HEK293 (cell line): Measurements from ENCODE around the gene OBP2A.
"Not testable (repeated sequence)": the region's sequence is repeated elsewhere in the genome, so short reads cannot be mapped to it uniquely, and the experiment has no call there.

Experiments used
- CTCF ChIA-PET: fragments of 350-600 bp; formaldehyde crosslinking; extraction: SDS; loops from one replicate; lab custom pipeline; 2021; ENCODE audit warnings: antibody characterized with exemption; lab: Yijun Ruan, JAX
- POLR2A ChIA-PET: fragments of 300-600 bp; formaldehyde crosslinking; extraction: SDS; loops from one replicate; lab custom pipeline; 2020; ENCODE audit warnings: antibody characterized with exemption, inconsistent platforms; lab: Yijun Ruan, JAX
- H3K27ac ChIP-seq: fragments of 200-500 bp; sonication (Bioruptor generic); 2 replicates; pipeline ENCODE4 v1.5.1; 2014; ENCODE audit warnings: low read depth, low read length, control low read depth, inconsistent platforms; ENCODE audit errors: extremely low read depth
- H3K36me3 ChIP-seq, 2 experiments: fragments of 200-500 bp in 1 of 2; sonication (Bioruptor generic) in 1 of 2; 1 replicate in 1 of 2; 2 replicates in 1 of 2; pipeline ENCODE4 v1.5.1; 2014 to 2017; ENCODE audit warnings: inconsistent platforms in 2 of 2, low read length in 2 of 2; ENCODE audit not compliant: control insufficient read depth in 2 of 2, insufficient read depth in 1 of 2
- H3K4me1 ChIP-seq: fragments of 200-500 bp; sonication (Bioruptor generic); 2 replicates; pipeline ENCODE4 v1.5.1; 2014; ENCODE audit warnings: mild to moderate bottlenecking, low read length, inconsistent platforms; ENCODE audit not compliant: control insufficient read depth, insufficient read depth
- H3K4me3 ChIP-seq: 2 replicates; pipeline ENCODE4 v1.5.1; 2011; ENCODE audit warnings: low read depth, mild to moderate bottlenecking, control low read depth, low read length, moderate library complexity
- H3K9me3 ChIP-seq: fragments of 200-500 bp; sonication (Bioruptor generic); 2 replicates; pipeline ENCODE4 v1.5.1; 2014; ENCODE audit warnings: low read depth, low read length, inconsistent platforms; ENCODE audit not compliant: control insufficient read depth, insufficient read depth
- BCL11B ChIP-seq: fragments of 450-650 bp; formaldehyde crosslinking; IDR thresholded peaks from 2 replicates; pipeline ENCODE4 v1.5.1; 2016; ENCODE audit warnings: low read depth, missing biosample characterization, missing genetic modification characterization
- IKZF3 ChIP-seq: fragments of 450-650 bp; IDR thresholded peaks from 2 replicates; pipeline ENCODE4 v1.5.0; 2018; ENCODE audit warnings: missing biosample characterization, mild to moderate bottlenecking, missing genetic modification characterization, moderate library complexity
- KLF1 ChIP-seq: fragments of 450-650 bp; formaldehyde crosslinking; IDR thresholded peaks from 2 replicates; pipeline ENCODE4 v1.5.1; 2016; ENCODE audit warnings: missing biosample characterization, missing genetic modification characterization
- MYNN ChIP-seq: fragments of 450-650 bp; formaldehyde crosslinking; IDR thresholded peaks from 2 replicates; pipeline ENCODE4 v1.5.1; 2016; ENCODE audit warnings: missing biosample characterization, missing genetic modification characterization, borderline replicate concordance
- PRDM1 ChIP-seq: fragments of 450-650 bp; formaldehyde crosslinking; IDR thresholded peaks from 2 replicates; pipeline ENCODE4; 2016; ENCODE audit warnings: missing biosample characterization, missing genetic modification characterization
- ZBTB6 ChIP-seq: fragments of 450-650 bp; formaldehyde crosslinking; IDR thresholded peaks from 2 replicates; pipeline ENCODE4 v1.5.1; 2017; ENCODE audit warnings: missing biosample characterization, missing genetic modification characterization
- ZNF140 ChIP-seq: fragments of 450-650 bp; formaldehyde crosslinking; IDR thresholded peaks from 2 replicates; pipeline ENCODE4 v1.5.1; 2016; ENCODE audit warnings: missing biosample characterization, missing genetic modification characterization
- ZNF184 ChIP-seq: fragments of 450-650 bp; IDR thresholded peaks from 2 replicates; pipeline ENCODE4 v1.5.1; 2018; ENCODE audit warnings: missing biosample characterization, mild to moderate bottlenecking, missing genetic modification characterization
- ZNF26 ChIP-seq: fragments of 450-650 bp; formaldehyde crosslinking; IDR thresholded peaks from 2 replicates; pipeline ENCODE4 v1.5.1; 2016; ENCODE audit warnings: missing biosample characterization, missing genetic modification characterization
- ZNF266 ChIP-seq: fragments of 450-650 bp; formaldehyde crosslinking; IDR thresholded peaks from 2 replicates; pipeline ENCODE4 v1.5.1; 2016; ENCODE audit warnings: missing biosample characterization, missing genetic modification characterization, low read depth
- ZNF488 ChIP-seq: fragments of 450-650 bp; formaldehyde crosslinking; IDR thresholded peaks from 2 replicates; pipeline ENCODE4 v1.5.1; 2016; ENCODE audit warnings: missing biosample characterization, missing genetic modification characterization
- ZNF658 ChIP-seq: fragments of 450-650 bp; formaldehyde crosslinking; IDR thresholded peaks from 2 replicates; pipeline ENCODE4; 2016; ENCODE audit warnings: missing biosample characterization, missing genetic modification characterization
- ZNF837 ChIP-seq: fragments of 450-650 bp; formaldehyde crosslinking; IDR thresholded peaks from 2 replicates; pipeline ENCODE4 v1.5.1; 2016; ENCODE audit warnings: missing biosample characterization, missing genetic modification characterization
- ZSCAN30 ChIP-seq: fragments of 450-650 bp; IDR thresholded peaks from 2 replicates; pipeline ENCODE4 v1.5.1; 2018; ENCODE audit warnings: missing biosample characterization, mild to moderate bottlenecking, missing genetic modification characterization, moderate library complexity
- ZSCAN5A ChIP-seq: fragments of 450-650 bp; formaldehyde crosslinking; IDR thresholded peaks from 2 replicates; pipeline ENCODE4 v1.5.1; 2016; ENCODE audit warnings: missing biosample characterization, missing genetic modification characterization

The OBP2A gene

DNA sequence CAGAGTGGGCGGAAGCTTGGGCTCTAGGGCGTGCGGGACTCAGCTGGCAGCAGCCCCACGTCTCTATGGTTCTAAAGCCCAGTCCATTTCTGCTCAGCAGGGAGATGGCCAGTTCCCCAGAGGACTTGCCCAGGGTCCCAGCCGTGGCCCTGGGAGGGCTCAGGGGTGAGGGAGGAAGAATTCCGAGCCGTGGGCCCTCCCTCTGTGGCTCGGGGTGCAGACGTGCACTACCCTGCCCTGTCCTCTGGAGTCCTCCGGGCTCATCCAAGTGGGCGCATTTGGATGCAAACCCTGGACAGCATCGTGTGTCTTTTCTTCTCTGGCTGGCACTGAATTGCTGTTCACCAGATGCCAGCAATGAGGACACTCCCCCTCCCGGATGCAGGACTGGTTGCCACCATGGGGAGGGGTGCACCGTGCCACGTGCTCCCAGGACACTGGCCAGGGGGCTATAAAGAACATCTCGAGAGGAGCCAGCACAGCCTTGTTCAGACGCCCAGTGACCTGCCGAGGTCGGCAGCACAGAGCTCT is at the start of gene OBP2A:
OBP2A (plus strand) TSS at position 481 of the 531 bp plus-strand sequence. CDS start 55 bp downstream, outside the sequence.
- H3K27ac ChIP-seq, H3K4me3 ChIP-seq, H3K36me3 ChIP-seq, POLR2A ChIA-PET, H3K4me1 ChIP-seq, H3K9me3 ChIP-seq: not testable (repeated sequence)
- CTCF ChIA-PET = interaction anchor here (0.6 kb wide), 2 partner anchors 11 to 70 kb away, joined by 3 to 6 read pairs; no protein-coding TSS in a partner anchor

DNA sequence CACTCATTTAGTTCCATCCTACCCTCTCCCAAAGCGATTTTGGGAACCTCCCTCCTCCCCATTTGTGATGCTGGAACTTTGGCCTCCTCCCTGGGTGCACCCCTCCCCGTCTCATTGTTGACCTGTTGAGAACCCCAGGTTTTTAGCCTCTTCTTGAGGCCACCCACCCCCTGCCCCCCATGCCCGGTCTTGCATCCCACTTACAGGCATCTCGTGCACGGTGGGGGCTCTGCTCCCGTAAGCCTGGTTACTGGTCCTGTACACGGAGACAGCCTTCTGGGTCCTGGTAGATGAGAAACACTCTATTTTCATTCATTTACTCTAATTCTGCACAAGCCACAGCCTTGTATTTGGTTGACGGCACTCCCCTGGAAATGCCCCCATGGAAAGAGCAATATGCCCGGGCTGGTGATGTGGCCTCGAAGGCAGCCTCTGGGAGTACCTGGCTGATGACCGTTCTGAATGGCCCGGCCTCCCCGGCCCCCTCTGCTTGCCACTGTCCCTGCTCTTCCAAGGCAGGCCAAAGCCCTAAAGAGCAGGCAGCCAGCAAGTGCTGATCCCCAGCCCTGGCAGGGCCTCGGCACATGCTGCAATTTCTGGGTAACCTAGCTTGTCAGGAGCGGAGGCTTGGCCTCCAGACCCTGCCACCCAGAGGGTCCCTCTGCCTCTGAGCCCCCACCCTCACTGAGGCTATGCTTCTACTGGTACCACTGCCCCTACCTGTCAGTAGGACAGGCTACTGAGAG is 47.4 kb upstream of the OBP2A start:
- Histone ChIP-seq H3K4me1 (peaks cover 5% of the 10 kb centered on the region; the same call in 1 of the 2 replicates), H3K36me3 (peaks cover 0 to 20% of the 10 kb centered on the region in 2 experiments; a peak in 2 of 3 replicates), H3K27ac (no peak overlapping the region), H3K9me3 (no peaks in the 10 kb centered on the region), H3K4me3 (no peak overlapping the region)
- TF ChIP-seq PRDM1 (tag by site-specific recombination) (no peak), ZNF658 (tag by site-specific recombination) (no peak), MYNN (tag by site-specific recombination) (no peak), ZBTB6 (tag by site-specific recombination) (no peak), ZNF266 (tag by site-specific recombination) (no peak), ZNF488 (tag by site-specific recombination) (no peak), IKZF3 (no peak), ZSCAN5A (tag by site-specific recombination) (no peak), ZNF837 (tag by site-specific recombination) (no peak), ZNF140 (tag by site-specific recombination) (no peak), ZNF26 (tag by site-specific recombination) (no peak), BCL11B (no peak), KLF1 (tag by site-specific recombination) (no peak), ZNF184 (tag by site-specific recombination) (no peak), ZSCAN30 (tag by site-specific recombination) (no peak)
- CTCF ChIA-PET = interaction anchor here (0.8 to 1.2 kb wide), 2 partner anchors 8 to 86 kb away, joined by 3 to 5 read pairs; no protein-coding TSS in a partner anchor
- POLR2A ChIA-PET = interaction anchor here (0.9 kb wide), 2 partner anchors 18 to 30 kb away, joined by 3 to 6 read pairs; no protein-coding TSS in a partner anchor
